KBM-7 (cell line): ENCODE measurements around the gene ASGR1.

ENCODE experiments used
- DNase-seq: peaks from one replicate; pipeline ENCODE4 v3.0.0-alpha.2; 2015
- in situ Hi-C: fragments of 300-500 bp; cut with MboI; formaldehyde crosslinking; loops from 2 replicates; pipeline ENCODE4 v1.14.3; 2020; ENCODE audit warnings: low sequenced_read_pairs, low pct_unique_long_range_greater_than_20kb, mixed read lengths

Gene ASGR1

GRCh38 chr17:7217113-7217987 is 38.2 kb upstream of the ASGR1 start:
- in situ Hi-C loops, result no loop called here
- DNase-seq, result peak; percentile 59

- in situ Hi-C loops, result no loop called here
- DNase-seq, result no peak
These were observed 37.3 kb upstream of the ASGR1 start for GRCh38 chr17:7216242-7217112.

- peak; percentile 28 for DNase-seq
- in situ Hi-C loops, result no loop called here
These were observed 36.5 kb upstream of the ASGR1 start for GRCh38 chr17:7215652-7216180.

GRCh38 chr17:7215136-7215638 is 36.0 kb upstream of the ASGR1 start:
- in situ Hi-C loops, result no loop called here
- DNase-seq, result no peak

GRCh38 chr17:7214300-7215135 is 35.3 kb upstream of the ASGR1 start:
- in situ Hi-C loops, result no loop called here
- peak; percentile 98 for DNase-seq

GRCh38 chr17:7213895-7214299 is 34.7 kb upstream of the ASGR1 start:
- in situ Hi-C loops, result no loop called here
- peak; percentile 92 for DNase-seq

- in situ Hi-C loops, result no loop called here
- DNase-seq, result no peak
These were observed 32.5 kb upstream of the ASGR1 start for GRCh38 chr17:7211491-7212273.

- no peak for DNase-seq
- in situ Hi-C loops, result no loop called here
These were observed 29.7 kb upstream of the ASGR1 start for GRCh38 chr17:7208754-7209460.

- DNase-seq, result no peak
- in situ Hi-C loops, result no loop called here
These were observed 28.9 kb upstream of the ASGR1 start for GRCh38 chr17:7208027-7208571.

- in situ Hi-C loops, result no loop called here
- DNase-seq, result no peak
These were observed 28.2 kb upstream of the ASGR1 start for GRCh38 chr17:7207120-7208001.

GRCh38 chr17:7205561-7205960 is 26.4 kb upstream of the ASGR1 start:
- in situ Hi-C loops, result no loop called here
- DNase-seq, result no peak

GRCh38 chr17:7204828-7205461 is 25.8 kb upstream of the ASGR1 start:
- DNase-seq, result no peak
- in situ Hi-C loops, result no loop called here

GRCh38 chr17:7204336-7204735 is 25.2 kb upstream of the ASGR1 start:
- DNase-seq, result no peak

GRCh38 chr17:7203391-7203790 is 24.2 kb upstream of the ASGR1 start:
- in situ Hi-C loops, result no loop called here
- no peak for DNase-seq

More at GRCh38 chr17:7204336-7204735, 25.2 kb upstream of the ASGR1 start:
- in situ Hi-C loops, result no loop called here

- in situ Hi-C loops, result no loop called here
- no peak for DNase-seq
These were observed 17.7 kb upstream of the ASGR1 start for GRCh38 chr17:7196651-7197401.
